ENCODE measurements around the gene ANGPTL2.

- TF ChIP-seq CTCF (IDR thresholded peaks at IDR 0.05; ENCODE audit: low read length), result no peak
- TF ChIP-seq EZH2 (IDR thresholded peaks at IDR 0.05; ENCODE audit: borderline replicate concordance, low read length), result no peak
Observed at GRCh38 chr9:127122176-127123063, at the start of gene ANGPTL2.
